HG03520 (cell line): ENCODE results near the gene CCND1.
"Not testable (repeated sequence)": the region's sequence is repeated elsewhere in the genome, so short reads cannot be mapped to it uniquely, and the experiment has no call there.

ENCODE experiments used
- ATAC-seq: cut with Tn5 transposase; IDR thresholded peaks from one replicate; pipeline ENCODE4 v1.9.1; 2021; ENCODE audit warnings: mild to moderate bottlenecking, moderate library complexity; ENCODE audit not compliant: unreplicated experiment

CCND1 gene

GRCh38 chr11:69617682-69618081 is 23.3 kb upstream of the CCND1 start:
- no peak for ATAC-seq

- no peak for ATAC-seq
Measured at GRCh38 chr11:69618237-69618636, 22.7 kb upstream of the CCND1 start.

- no peak for ATAC-seq
Measured at GRCh38 chr11:69620683-69621290, 20.2 kb upstream of the CCND1 start.

- ATAC-seq = not testable (repeated sequence)
Measured at GRCh38 chr11:69622097-69622681, 18.8 kb upstream of the CCND1 start.

GRCh38 chr11:69624293-69624692 is 16.7 kb upstream of the CCND1 start:
- no peak for ATAC-seq

GRCh38 chr11:69625476-69625875 is 15.5 kb upstream of the CCND1 start:
- ATAC-seq = no peak

GRCh38 chr11:69627551-69627950 is 13.4 kb upstream of the CCND1 start:
- no peak for ATAC-seq

GRCh38 chr11:69630017-69630416 is 10.9 kb upstream of the CCND1 start:
- ATAC-seq = no peak

GRCh38 chr11:69630424-69630823 is 10.5 kb upstream of the CCND1 start:
- ATAC-seq = no peak

- ATAC-seq = no peak
Measured at GRCh38 chr11:69632900-69633299, 8.1 kb upstream of the CCND1 start.

- ATAC-seq = no peak
Measured at GRCh38 chr11:69634069-69634468, 6.9 kb upstream of the CCND1 start.

- ATAC-seq = no peak
Measured at GRCh38 chr11:69634590-69634989, 6.4 kb upstream of the CCND1 start.

- ATAC-seq = no peak
Measured at GRCh38 chr11:69635195-69635594, 5.8 kb upstream of the CCND1 start.

- no peak for ATAC-seq
Measured at GRCh38 chr11:69635804-69636511, 5.0 kb upstream of the CCND1 start.

GRCh38 chr11:69636512-69637197 is 4.3 kb upstream of the CCND1 start:
- no peak for ATAC-seq

GRCh38 chr11:69637198-69637940 is 3.6 kb upstream of the CCND1 start:
- no peak for ATAC-seq

- ATAC-seq = no peak
Measured at GRCh38 chr11:69637941-69638871, 2.8 kb upstream of the CCND1 start.

GRCh38 chr11:69638941-69639681 is 1.8 kb upstream of the CCND1 start:
- no peak for ATAC-seq

GRCh38 chr11:69639831-69640230 is 1.1 kb upstream of the CCND1 start:
- no peak for ATAC-seq
